GM19395 (cell line): ENCODE results near the gene TSPAN4.

ENCODE experiments used
- ATAC-seq: cut with Tn5 transposase; IDR thresholded peaks from one replicate; pipeline ENCODE4 v1.9.1; 2021; ENCODE audit warnings: mild to moderate bottlenecking, moderate library complexity; ENCODE audit not compliant: unreplicated experiment

TSPAN4 gene

GRCh38 chr11:848380-848931 is 5.8 kb downstream of the TSPAN4 start:
- ATAC-seq: no peak

- no peak for ATAC-seq
Observed at GRCh38 chr11:849104-849824, 6.6 kb downstream of the TSPAN4 start.

- ATAC-seq: no peak
Observed at GRCh38 chr11:849951-850774, 7.5 kb downstream of the TSPAN4 start.

- ATAC-seq: no peak
Observed at GRCh38 chr11:850775-851763, 8.4 kb downstream of the TSPAN4 start.

- ATAC-seq: no peak
Observed at GRCh38 chr11:852762-853161, 10.1 kb downstream of the TSPAN4 start.

GRCh38 chr11:853682-854448 is 11.2 kb downstream of the TSPAN4 start:
- no peak for ATAC-seq

- ATAC-seq: no peak
Observed at GRCh38 chr11:854601-855329, 12.1 kb downstream of the TSPAN4 start.

- no peak for ATAC-seq
Observed at GRCh38 chr11:855330-855674, 12.7 kb downstream of the TSPAN4 start.

GRCh38 chr11:855796-856195 is 13.1 kb downstream of the TSPAN4 start:
- ATAC-seq: no peak

- ATAC-seq: no peak
Observed at GRCh38 chr11:856397-856796, 13.7 kb downstream of the TSPAN4 start.

- no peak for ATAC-seq
Observed at GRCh38 chr11:858053-858761, 15.6 kb downstream of the TSPAN4 start.

- ATAC-seq: no peak
Observed at GRCh38 chr11:858762-859339, 16.2 kb downstream of the TSPAN4 start.

GRCh38 chr11:859394-860131 is 16.9 kb downstream of the TSPAN4 start:
- no peak for ATAC-seq

- no peak for ATAC-seq
Observed at GRCh38 chr11:860234-861104, 17.8 kb downstream of the TSPAN4 start.

GRCh38 chr11:861105-861479 is 18.4 kb downstream of the TSPAN4 start:
- ATAC-seq: no peak

- ATAC-seq: no peak
Observed at GRCh38 chr11:862081-862661, 19.5 kb downstream of the TSPAN4 start.

GRCh38 chr11:862696-863022 is 20.0 kb downstream of the TSPAN4 start:
- ATAC-seq: no peak
